HUES64 (cell line): ENCODE measurements around the gene CCR5AS.
"Not testable (repeated sequence)": the region's sequence is repeated elsewhere in the genome, so short reads cannot be mapped to it uniquely, and the experiment has no call there.

ENCODE experiments used
- H3K27ac ChIP-seq: 2 replicates; pipeline ENCODE4 v1.7.0; 2013; ENCODE audit warnings: low read depth, low read length, inconsistent platforms
- H3K27me3 ChIP-seq: 2 replicates; pipeline ENCODE4 v1.6.1; 2013; ENCODE audit warnings: mild to moderate bottlenecking, low read length; ENCODE audit not compliant: insufficient read depth
- H3K36me3 ChIP-seq: 2 replicates; pipeline ENCODE4 v1.6.1; 2013; ENCODE audit warnings: mild to moderate bottlenecking, low read length; ENCODE audit not compliant: insufficient read depth
- H3K4me1 ChIP-seq: 2 replicates; pipeline ENCODE4 v1.6.1; 2013; ENCODE audit warnings: mild to moderate bottlenecking, low read length, moderate library complexity; ENCODE audit not compliant: insufficient read depth
- H3K4me3 ChIP-seq: 2 replicates; pipeline ENCODE4 v1.5.1; 2013; ENCODE audit warnings: mild to moderate bottlenecking, low read length, moderate library complexity
- H3K9ac ChIP-seq: 2 replicates; pipeline ENCODE4 v1.6.1; 2013; ENCODE audit warnings: mild to moderate bottlenecking, low read depth, low read length
- H3K9me3 ChIP-seq: 2 replicates; pipeline ENCODE4 v1.6.1; 2013; ENCODE audit warnings: low read depth, low read length; ENCODE audit not compliant: insufficient read depth
- whole genome bisulfite sequencing: fragments of 150-250, 120-280 bp; methylation state at CpG from one replicate; pipeline ENCODE4 v1.1.7; 2013; ENCODE audit warnings: missing lambda C conversion rate; 5-methylcytosine and 5-hydroxymethylcytosine counted together

The CCR5AS gene

GRCh38 chr3:46393011-46393410, 13.9 kb downstream of the CCR5AS start:
- Histone ChIP-seq H3K36me3 (no peaks in the 10 kb centered on the region), H3K4me3 (no peak overlapping the region), H3K9ac (no peak overlapping the region), H3K4me1 (no peaks in the 10 kb centered on the region), H3K27ac (no peak overlapping the region), H3K9me3 (no peaks in the 10 kb centered on the region), H3K27me3 (no peaks in the 10 kb centered on the region)
- 70% methylated on average over 2 of the region's 2 CpGs for WGBS

- not testable (repeated sequence) for H3K9me3 ChIP-seq, H3K9ac ChIP-seq
- 90% methylated on average over 5 of the region's 5 CpGs for WGBS
Measured at GRCh38 chr3:46391526-46391925, 15.3 kb downstream of the CCR5AS start.

GRCh38 chr3:46389306-46389705, 17.6 kb downstream of the CCR5AS start:
- Histone ChIP-seq H3K9ac (no peak overlapping the region), H3K27ac (no peak overlapping the region), H3K27me3 (no peaks in the 10 kb centered on the region), H3K4me1 (no peaks in the 10 kb centered on the region), H3K9me3 (no peaks in the 10 kb centered on the region), H3K36me3 (no peaks in the 10 kb centered on the region), H3K4me3 (no peak overlapping the region)
- WGBS: 85% methylated on average over 6 of the region's 6 CpGs

More at GRCh38 chr3:46391526-46391925, 15.3 kb downstream of the CCR5AS start:
- H3K4me3 ChIP-seq, H3K27ac ChIP-seq, H3K27me3 ChIP-seq, H3K36me3 ChIP-seq, H3K4me1 ChIP-seq: not testable (repeated sequence)

- WGBS: 92% methylated on average over 4 of the region's 4 CpGs
- not testable (repeated sequence) for H3K4me3 ChIP-seq, H3K4me1 ChIP-seq, H3K36me3 ChIP-seq, H3K9me3 ChIP-seq, H3K27ac ChIP-seq, H3K9ac ChIP-seq, H3K27me3 ChIP-seq
Measured at GRCh38 chr3:46388847-46389246, 18.0 kb downstream of the CCR5AS start.

- no peak overlapping the region for H3K9ac ChIP-seq
- 83% methylated on average over 4 of the region's 4 CpGs for WGBS
Measured at GRCh38 chr3:46386205-46386604, 20.7 kb downstream of the CCR5AS start.

GRCh38 chr3:46383951-46384330, 22.9 kb downstream of the CCR5AS start:
- H3K4me3 ChIP-seq: no peak overlapping the region
- H3K27ac ChIP-seq: no peak overlapping the region
- H3K36me3 ChIP-seq: no peaks in the 10 kb centered on the region
- H3K4me1 ChIP-seq: peaks cover 10% of the 10 kb centered on the region
- H3K27me3 ChIP-seq: no peaks in the 10 kb centered on the region
- WGBS: 83% methylated on average over 5 of the region's 5 CpGs
- no peaks in the 10 kb centered on the region for H3K9me3 ChIP-seq
- no peak overlapping the region for H3K9ac ChIP-seq

More at GRCh38 chr3:46386205-46386604, 20.7 kb downstream of the CCR5AS start:
- no peaks in the 10 kb centered on the region for H3K9me3 ChIP-seq
- H3K4me3 ChIP-seq: no peak overlapping the region
- no peaks in the 10 kb centered on the region for H3K36me3 ChIP-seq
- no peaks in the 10 kb centered on the region for H3K4me1 ChIP-seq
- H3K27me3 ChIP-seq: no peaks in the 10 kb centered on the region
- no peak overlapping the region for H3K27ac ChIP-seq

GRCh38 chr3:46383211-46383950, 23.5 kb downstream of the CCR5AS start:
- H3K36me3 ChIP-seq: no peaks in the 10 kb centered on the region
- 88% methylated on average over 5 of the region's 6 CpGs for WGBS
- no peak overlapping the region for H3K9ac ChIP-seq
- no peaks in the 10 kb centered on the region for H3K9me3 ChIP-seq
- no peak overlapping the region for H3K4me3 ChIP-seq
- H3K27ac ChIP-seq: no peak overlapping the region
- H3K4me1 ChIP-seq: peaks cover 10% of the 10 kb centered on the region
- no peaks in the 10 kb centered on the region for H3K27me3 ChIP-seq

GRCh38 chr3:46381625-46382024, 25.2 kb downstream of the CCR5AS start:
- no peaks in the 10 kb centered on the region for H3K36me3 ChIP-seq
- no peak overlapping the region for H3K9ac ChIP-seq
- no peak overlapping the region for H3K4me3 ChIP-seq
- H3K4me1 ChIP-seq: peaks cover 10% of the 10 kb centered on the region
- WGBS: 80% methylated on average over 3 of the region's 3 CpGs
- H3K27ac ChIP-seq: no peak overlapping the region
- no peaks in the 10 kb centered on the region for H3K27me3 ChIP-seq
- no peaks in the 10 kb centered on the region for H3K9me3 ChIP-seq

GRCh38 chr3:46380471-46381221, 26.2 kb downstream of the CCR5AS start:
- Histone ChIP-seq H3K4me1 (peaks cover 10% of the 10 kb centered on the region), H3K4me3 (no peak overlapping the region), H3K9ac (no peak overlapping the region), H3K27ac (no peak overlapping the region), H3K9me3 (no peaks in the 10 kb centered on the region), H3K36me3 (no peaks in the 10 kb centered on the region), H3K27me3 (no peaks in the 10 kb centered on the region)
- 73% methylated on average over 8 of the region's 8 CpGs for WGBS

- Histone ChIP-seq H3K9ac (no peak overlapping the region), H3K27ac (no peak overlapping the region), H3K4me1 (peaks cover 10% of the 10 kb centered on the region), H3K36me3 (no peaks in the 10 kb centered on the region), H3K27me3 (no peaks in the 10 kb centered on the region), H3K4me3 (no peak overlapping the region), H3K9me3 (no peaks in the 10 kb centered on the region)
- 54% methylated on average over 8 of the region's 8 CpGs for WGBS
Measured at GRCh38 chr3:46378426-46378942, 28.4 kb downstream of the CCR5AS start.

GRCh38 chr3:46375814-46376213, 31.1 kb downstream of the CCR5AS start:
- peaks cover 8% of the 10 kb centered on the region for H3K4me1 ChIP-seq
- 11% methylated on average over 2 of the region's 2 CpGs for WGBS
- no peaks in the 10 kb centered on the region for H3K27me3 ChIP-seq
- no peak overlapping the region for H3K9ac ChIP-seq
- H3K9me3 ChIP-seq: no peaks in the 10 kb centered on the region
- H3K4me3 ChIP-seq: no peak overlapping the region
- H3K27ac ChIP-seq: no peak overlapping the region
- H3K36me3 ChIP-seq: no peaks in the 10 kb centered on the region
